Ascending aorta (tissue), 2 donors: Measurements from ENCODE around the gene DCAF7. TPM values are rescaled to one million over a fixed set of nuclear protein-coding genes. Genes with fewer than 3 reads are reported as not detected.

Source experiments
- DNase-seq, 2 donors: peaks; one replicate each; pipeline ENCODE4 v3.0.0-alpha.2; 2019; ENCODE audit warnings: low spot score in 2 of 2
- H3K27ac ChIP-seq, 2 donors: fragments of 200-600 bp; sonication (generic); one replicate each; pipeline ENCODE4 v1.5.1; 2016 to 2017; ENCODE audit warnings: mild to moderate bottlenecking in 1 of 2
- H3K27me3 ChIP-seq: fragments of 200-600 bp; sonication (generic); one replicate; pipeline ENCODE4 v1.5.1; 2017
- H3K36me3 ChIP-seq, 2 donors: fragments of 200-600 bp; sonication (generic); one replicate each; pipeline ENCODE4 v1.5.1; 2016
- H3K4me1 ChIP-seq, 2 donors: fragments of 200-600 bp; sonication (generic); one replicate each; pipeline ENCODE4 v1.5.1; 2016 to 2017; ENCODE audit warnings: mild to moderate bottlenecking in 1 of 2
- H3K4me3 ChIP-seq, 2 donors: fragments of 200-600 bp; sonication (generic); one replicate each; pipeline ENCODE4 v1.5.1; 2016 to 2017; ENCODE audit warnings: mild to moderate bottlenecking in 1 of 2
- H3K9me3 ChIP-seq, 2 donors: fragments of 200-600 bp; sonication (generic); one replicate each; pipeline ENCODE4 v1.5.1; 2016
- CTCF ChIP-seq, 3 experiments: fragments of 200-600 bp in 2 of 3; fragments of 450-650 bp in 1 of 3; sonication (generic) in 2 of 3; IDR thresholded peaks; one replicate each; pipeline ENCODE4 v1.5.1; 2016 to 2019; ENCODE audit warnings: antibody characterized with exemption in 3 of 3, mild to moderate bottlenecking in 1 of 3, moderate library complexity in 1 of 3
- intact Hi-C: fragments of 100-400 bp; cut with DNase I; formaldehyde crosslinking; loops from one replicate; pipeline ENCODE4 v1.15.1; 2023
- total RNA-seq: library from RNA; depleted of rRNA; stranded (reverse); fragments of >200 nt; gene quantifications from one replicate; pipeline ENCODE4 v1.1.0, GENCODE V29; 2016

DCAF7 gene
- total RNA-seq, 1 donor from 2014 or later = 18.6 TPM

GRCh38 chr17:63631626-63632025 lies 81.3 kb downstream of the DCAF7 start:
- Histone ChIP-seq H3K9me3 (no peaks in the 10 kb centered on the region), H3K4me1 (peaks cover 0 to 13% of the 10 kb centered on the region in 2 donors), H3K36me3 (peaks cover 40 to 47% of the 10 kb centered on the region in 2 donors), H3K27ac (no peak overlapping the region), H3K4me3 (no peak overlapping the region), H3K27me3 (no peaks in the 10 kb centered on the region)
- DNase-seq = no peak
- intact Hi-C loops = no loop called here
- no peak for TF ChIP-seq CTCF (IDR thresholded peaks at IDR 0.05)

GRCh38 chr17:63633742-63634141 lies 83.5 kb downstream of the DCAF7 start:
- no peaks in the 10 kb centered on the region for H3K27me3 ChIP-seq
- intact Hi-C loops = no loop called here
- H3K4me1 ChIP-seq = peaks cover 0 to 5% of the 10 kb centered on the region in 2 donors
- H3K27ac ChIP-seq = no peak overlapping the region
- no peaks in the 10 kb centered on the region for H3K9me3 ChIP-seq
- TF ChIP-seq CTCF (IDR thresholded peaks at IDR 0.05) = no peak
- no peak for DNase-seq
- H3K36me3 ChIP-seq = peaks cover 52 to 65% of the 10 kb centered on the region in 2 donors
- H3K4me3 ChIP-seq = no peak overlapping the region

GRCh38 chr17:63634163-63634562 lies 83.9 kb downstream of the DCAF7 start:
- Histone ChIP-seq H3K27ac (no peak overlapping the region), H3K9me3 (no peaks in the 10 kb centered on the region), H3K4me1 (peaks cover 0 to 4% of the 10 kb centered on the region in 2 donors), H3K36me3 (peaks cover 50 to 66% of the 10 kb centered on the region in 2 donors), H3K4me3 (no peak overlapping the region), H3K27me3 (no peaks in the 10 kb centered on the region)
- no peak for DNase-seq
- intact Hi-C loops = no loop called here
- no peak for TF ChIP-seq CTCF (IDR thresholded peaks at IDR 0.05)

- Histone ChIP-seq H3K9me3 (no peaks in the 10 kb centered on the region), H3K36me3 (peaks cover 49 to 61% of the 10 kb centered on the region in 2 donors), H3K27ac (no peak overlapping the region), H3K4me1 (peaks cover 0 to 2% of the 10 kb centered on the region in 2 donors), H3K27me3 (no peaks in the 10 kb centered on the region), H3K4me3 (no peak overlapping the region)
- intact Hi-C loops = no loop called here
- no peak for DNase-seq
- TF ChIP-seq CTCF (IDR thresholded peaks at IDR 0.05) = no peak
These were observed 84.5 kb downstream of the DCAF7 start for GRCh38 chr17:63634816-63635215.

- Histone ChIP-seq H3K4me1 (peaks cover 0 to 2% of the 10 kb centered on the region in 2 donors), H3K27ac (no peak overlapping the region), H3K9me3 (no peaks in the 10 kb centered on the region), H3K4me3 (no peak overlapping the region), H3K27me3 (no peaks in the 10 kb centered on the region), H3K36me3 (peaks cover 49 to 61% of the 10 kb centered on the region in 2 donors)
- TF ChIP-seq CTCF (IDR thresholded peaks at IDR 0.05) = no peak
- no peak for DNase-seq
- intact Hi-C loops = no loop called here
These were observed 85.0 kb downstream of the DCAF7 start for GRCh38 chr17:63635290-63635689.

GRCh38 chr17:63635787-63636186 lies 85.5 kb downstream of the DCAF7 start:
- Histone ChIP-seq H3K4me1 (peaks cover 0 to 2% of the 10 kb centered on the region in 2 donors), H3K27me3 (no peaks in the 10 kb centered on the region), H3K27ac (no peak overlapping the region), H3K9me3 (no peaks in the 10 kb centered on the region), H3K36me3 (peaks cover 49 to 61% of the 10 kb centered on the region in 2 donors), H3K4me3 (no peak overlapping the region)
- DNase-seq = no peak
- intact Hi-C loops = no loop called here
- no peak for TF ChIP-seq CTCF (IDR thresholded peaks at IDR 0.05)
